Adipocyte (in vitro differentiated cells): ENCODE data around the gene SRSF7.
A peak's percentile ranks its signal among the peaks of the same experiment; 100 is the strongest.
"Not testable (repeated sequence)": the region's sequence is repeated elsewhere in the genome, so short reads cannot be mapped to it uniquely, and the experiment has no call there.

ENCODE experiments used
- DNase-seq: peaks from one replicate; pipeline ENCODE4 v3.0.0-alpha.2; 2015; ENCODE audit warnings: low read depth
- H3K27me3 ChIP-seq: replicated peaks from 2 replicates; pipeline ENCODE4 v1.7.0; 2013; ENCODE audit warnings: mild to moderate bottlenecking, low read length, moderate library complexity; ENCODE audit not compliant: control insufficient read depth, insufficient read depth
- H3K36me3 ChIP-seq: 2 replicates; pipeline ENCODE4 v1.7.0; 2013; ENCODE audit warnings: low read length, mild to moderate bottlenecking, moderate library complexity; ENCODE audit not compliant: control insufficient read depth, insufficient read depth, severe bottlenecking
- H3K4me1 ChIP-seq: 2 replicates; pipeline ENCODE4 v1.7.0; 2013; ENCODE audit warnings: mild to moderate bottlenecking, low read length, moderate library complexity; ENCODE audit not compliant: control insufficient read depth, insufficient read depth
- H3K4me3 ChIP-seq: 2 replicates; pipeline ENCODE4 v1.7.0; 2013; ENCODE audit warnings: mild to moderate bottlenecking, low read length, moderate library complexity
- H3K9ac ChIP-seq: 2 replicates; pipeline ENCODE4 v1.7.0; 2013; ENCODE audit warnings: mild to moderate bottlenecking, low read length, moderate library complexity
- H3K9me3 ChIP-seq: 2 replicates; pipeline ENCODE4 v1.7.0; 2013; ENCODE audit warnings: mild to moderate bottlenecking, low read length, moderate library complexity; ENCODE audit not compliant: control insufficient read depth

The SRSF7 gene

DNA sequence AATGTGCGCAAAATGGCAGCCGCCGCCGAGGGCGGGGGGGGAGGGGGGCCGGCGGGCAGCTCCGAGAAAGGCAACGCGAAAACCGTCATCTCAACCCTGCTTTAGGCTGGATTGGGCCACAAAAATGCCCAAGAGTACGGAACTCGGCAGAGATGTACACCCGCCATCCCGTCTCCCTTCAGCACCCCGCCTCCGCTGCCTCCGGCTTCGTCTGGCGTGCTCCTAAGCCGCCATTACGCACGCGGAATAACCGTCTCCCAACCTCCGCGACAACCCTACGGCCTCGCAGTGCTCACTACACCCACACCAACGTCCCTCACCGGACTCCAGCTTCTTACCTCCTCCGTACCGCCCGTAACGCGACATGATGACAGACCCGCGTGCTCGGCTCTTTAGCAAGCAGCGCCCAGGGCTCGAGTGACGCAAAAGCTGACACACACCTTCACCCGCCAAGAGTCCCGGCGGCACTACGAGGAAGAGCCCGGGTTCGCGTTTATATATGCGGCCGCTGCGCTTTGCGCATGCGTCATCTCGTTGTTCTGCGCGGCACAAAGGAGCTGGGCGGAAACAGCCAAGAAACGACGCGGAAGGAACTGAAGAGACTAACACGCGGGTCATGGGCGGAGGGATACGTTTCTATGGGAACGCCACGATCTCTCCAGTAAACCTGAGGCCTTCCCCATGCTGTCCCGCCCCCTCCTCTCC lies at the start of gene SRSF7:
TSS of gene SRSF7 (minus strand) at position 471 of the 705 bp plus-strand sequence. CDS start at position 366, 105 bp downstream.
- peaks cover 28% of the 10 kb centered on the region for H3K4me1 ChIP-seq
- DNase-seq = peak; percentile 100

DNA sequence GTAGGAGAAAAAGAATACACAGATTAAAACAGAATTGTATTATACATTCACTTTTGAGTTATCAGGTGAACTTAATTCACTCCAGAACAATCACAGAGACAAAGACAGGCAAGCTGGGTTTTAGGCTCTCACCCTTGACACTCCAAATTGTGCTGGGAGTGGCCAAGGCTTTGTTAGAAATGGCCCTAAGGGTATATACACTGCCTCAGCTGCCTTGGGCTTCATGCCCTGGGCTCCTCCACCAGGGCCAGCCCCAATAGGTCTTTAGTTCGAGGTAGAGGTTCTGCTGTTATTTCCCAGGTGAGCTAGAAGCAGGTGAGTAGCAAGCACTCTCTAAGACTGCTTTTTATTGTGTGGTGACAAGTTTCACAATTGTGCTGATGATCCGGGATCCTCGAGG lies 46.8 kb upstream of the SRSF7 start:
- no peak for DNase-seq
- peaks cover 14% of the 10 kb centered on the region for H3K36me3 ChIP-seq
- H3K9me3 ChIP-seq = no peaks in the 10 kb centered on the region
- H3K27me3 ChIP-seq = no peaks in the 10 kb centered on the region
- H3K4me3 ChIP-seq = no peak overlapping the region
- H3K9ac ChIP-seq = no peak overlapping the region
- H3K4me1 ChIP-seq = no peaks in the 10 kb centered on the region

More for the DNA sequence above, at the start of gene SRSF7:
- no peaks in the 10 kb centered on the region for H3K27me3 ChIP-seq
- peak within 1 kb of the TSS; percentile 95 for H3K4me3 ChIP-seq
- no peaks in the 10 kb centered on the region for H3K9me3 ChIP-seq
- H3K36me3 ChIP-seq = peaks cover 35% of the 10 kb centered on the region
- peak within 1 kb of the TSS; percentile 96 for H3K9ac ChIP-seq

DNA sequence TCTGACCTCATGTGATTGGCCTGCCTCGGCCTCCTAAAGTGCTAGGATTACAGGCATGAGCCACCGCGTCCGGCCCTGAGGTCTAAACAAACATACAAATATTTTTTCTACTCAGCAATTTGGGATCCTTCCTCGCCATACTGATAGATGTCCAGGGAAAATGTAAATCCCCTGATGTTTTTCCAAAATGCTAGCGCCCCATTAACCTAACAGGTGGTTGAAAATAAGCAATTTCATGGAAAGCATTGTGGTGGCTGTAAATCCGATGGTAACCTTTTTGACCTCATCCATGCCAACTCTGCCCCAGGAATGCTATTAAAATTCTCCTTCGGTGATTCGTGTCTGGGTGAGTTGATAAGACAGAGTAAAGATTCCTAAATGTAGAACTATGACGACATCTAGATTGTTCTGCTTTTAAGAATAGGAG lies 46.1 kb upstream of the SRSF7 start:
- Histone ChIP-seq H3K4me3 (no peak overlapping the region), H3K27me3 (no peaks in the 10 kb centered on the region), H3K9me3 (no peaks in the 10 kb centered on the region), H3K4me1 (no peaks in the 10 kb centered on the region), H3K9ac (no peak overlapping the region), H3K36me3 (peaks cover 11% of the 10 kb centered on the region)
- DNase-seq = no peak

DNA sequence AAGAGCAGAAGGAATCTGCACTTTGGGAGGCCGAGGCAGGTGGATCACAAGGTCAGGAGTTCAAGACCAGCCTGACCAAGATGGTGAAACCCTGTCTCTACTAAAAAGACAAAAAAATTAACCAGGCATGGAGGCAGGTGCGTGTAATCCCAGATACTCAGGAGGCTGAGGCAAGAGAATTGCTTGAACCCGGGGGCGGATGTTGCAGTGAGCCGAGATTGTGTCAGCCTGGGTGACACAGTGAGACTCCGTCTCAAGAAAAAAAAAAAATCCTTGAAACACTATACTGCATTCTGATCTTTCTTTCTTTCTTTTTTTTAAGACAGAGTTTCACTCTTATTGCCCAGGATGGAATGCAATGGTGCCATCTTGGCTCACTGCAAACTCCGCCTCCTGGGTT lies 43.9 kb upstream of the SRSF7 start:
- H3K27me3 ChIP-seq, H3K36me3 ChIP-seq, H3K9ac ChIP-seq, H3K4me1 ChIP-seq, H3K4me3 ChIP-seq, DNase-seq, H3K9me3 ChIP-seq: not testable (repeated sequence)

DNA sequence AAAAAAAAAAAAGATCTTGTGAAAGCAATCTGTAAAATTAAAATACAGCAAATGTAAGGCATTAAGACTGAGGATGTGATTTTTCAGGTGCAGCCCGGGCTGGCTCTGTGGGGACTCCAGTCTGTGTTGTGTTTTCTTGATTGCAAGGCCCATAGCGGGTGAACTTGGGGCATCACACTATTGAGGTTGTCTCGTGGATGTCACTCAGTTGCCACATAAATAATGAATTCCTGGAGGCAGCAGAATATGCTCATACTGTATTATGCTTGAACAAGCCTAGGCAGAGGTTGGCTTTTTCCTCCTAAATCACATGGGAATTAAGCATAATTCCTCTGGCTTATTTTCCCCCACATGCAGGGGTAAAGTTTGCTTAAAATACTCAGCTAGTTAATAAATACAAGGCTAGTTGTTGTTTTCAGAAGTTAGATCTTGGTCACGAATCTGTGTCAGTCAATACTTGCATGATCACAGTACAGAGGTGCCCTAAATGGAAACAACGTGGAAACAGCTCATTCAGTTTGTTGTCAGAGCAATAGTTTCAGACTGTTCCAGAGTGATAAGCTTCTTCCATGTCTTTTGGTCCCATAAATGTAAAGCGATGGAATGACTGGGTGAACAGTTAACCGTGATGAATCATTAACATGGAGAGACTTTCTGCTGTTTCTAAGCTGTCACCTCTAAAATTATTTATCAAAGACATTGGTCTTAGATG lies 43.2 kb upstream of the SRSF7 start:
- Histone ChIP-seq H3K4me1 (no peaks in the 10 kb centered on the region), H3K9me3 (no peaks in the 10 kb centered on the region), H3K4me3 (no peak overlapping the region), H3K9ac (no peak overlapping the region), H3K36me3 (peaks cover 8% of the 10 kb centered on the region), H3K27me3 (no peaks in the 10 kb centered on the region)
- no peak for DNase-seq

DNA sequence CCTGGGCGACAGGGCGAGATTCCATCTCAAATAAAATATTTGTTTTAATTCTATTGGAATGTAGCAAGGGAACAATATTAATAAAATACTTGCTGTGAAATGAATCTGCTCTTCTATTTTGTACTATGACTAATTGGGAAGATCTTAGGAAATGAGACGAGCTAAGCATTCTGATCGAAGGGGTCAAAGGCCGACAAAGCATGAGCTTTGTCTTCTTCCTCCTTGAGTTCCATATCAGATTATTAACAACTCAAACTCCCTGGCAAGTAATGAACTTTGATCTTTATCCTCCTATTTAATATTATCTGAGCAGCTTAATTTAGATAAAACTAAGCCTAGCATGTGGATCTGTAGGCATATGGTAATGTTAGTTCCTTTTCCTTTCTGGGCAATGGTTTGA lies 42.4 kb upstream of the SRSF7 start:
- DNase-seq = no peak
- H3K4me1 ChIP-seq = no peaks in the 10 kb centered on the region
- H3K9me3 ChIP-seq = no peaks in the 10 kb centered on the region
- H3K4me3 ChIP-seq = no peak overlapping the region
- H3K36me3 ChIP-seq = peaks cover 8% of the 10 kb centered on the region
- H3K27me3 ChIP-seq = no peaks in the 10 kb centered on the region
- no peak overlapping the region for H3K9ac ChIP-seq

DNA sequence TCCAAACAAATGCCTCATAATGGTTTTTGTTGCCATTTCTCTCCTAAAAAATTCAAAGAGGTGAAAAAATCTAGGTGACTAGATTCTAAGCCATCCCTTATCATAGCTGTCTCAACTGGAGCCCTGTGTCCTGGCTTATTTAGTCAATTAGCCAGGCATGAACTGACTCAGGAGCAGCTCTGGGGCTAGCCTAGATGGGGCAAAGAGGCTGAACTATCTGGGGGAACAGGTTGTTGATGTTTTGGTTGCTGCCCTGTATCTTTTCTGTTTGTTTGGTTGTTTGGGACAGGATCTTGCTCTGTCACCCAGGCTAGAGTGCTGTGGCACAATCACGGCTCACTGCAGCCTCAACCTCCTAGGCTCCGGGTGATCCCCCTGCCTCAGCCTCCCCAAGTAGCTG lies 41.6 kb upstream of the SRSF7 start:
- Histone ChIP-seq H3K4me1 (no peaks in the 10 kb centered on the region), H3K4me3 (no peak overlapping the region), H3K27me3 (no peaks in the 10 kb centered on the region), H3K36me3 (peaks cover 3% of the 10 kb centered on the region), H3K9me3 (no peaks in the 10 kb centered on the region), H3K9ac (no peak overlapping the region)
- no peak for DNase-seq

DNA sequence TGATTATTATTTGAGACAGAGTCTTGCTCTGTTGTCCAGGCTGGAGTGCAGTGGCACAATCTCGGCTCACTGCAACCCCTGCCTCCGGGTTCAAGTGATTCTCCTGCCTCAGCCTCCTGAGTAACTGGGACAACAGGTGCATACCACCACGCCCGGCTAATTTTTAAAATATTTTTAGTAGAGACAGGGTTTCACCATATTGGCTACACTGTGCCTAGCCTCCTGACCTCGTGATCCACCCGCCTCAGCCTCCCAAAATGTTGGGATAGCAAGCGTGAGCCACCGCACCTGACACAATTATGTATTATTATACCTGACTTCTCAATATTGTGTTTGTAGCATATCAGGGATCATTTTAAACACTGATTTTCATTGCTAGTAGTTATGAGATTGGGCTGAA lies 41.2 kb upstream of the SRSF7 start:
- not testable (repeated sequence) for H3K4me3 ChIP-seq, DNase-seq, H3K9me3 ChIP-seq, H3K27me3 ChIP-seq, H3K4me1 ChIP-seq, H3K9ac ChIP-seq, H3K36me3 ChIP-seq

DNA sequence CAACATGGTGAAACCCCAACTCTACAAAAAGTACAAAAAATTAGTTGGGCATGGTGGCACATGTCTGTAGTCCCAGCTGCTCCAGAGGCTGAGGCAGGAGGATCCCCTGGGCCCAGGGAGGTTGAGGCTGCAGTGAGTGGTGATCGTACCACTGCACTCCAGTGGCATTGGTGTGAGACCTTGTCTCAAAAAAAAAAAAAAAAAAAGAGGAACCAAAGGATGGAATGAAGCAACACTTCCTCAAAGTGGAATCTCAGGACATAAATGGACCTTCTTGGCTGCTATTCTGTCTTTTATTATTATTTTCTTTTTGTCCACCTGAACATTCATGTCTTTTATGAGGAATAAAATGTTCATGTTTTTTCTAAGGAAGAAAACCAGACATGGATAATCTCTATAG lies 40.6 kb upstream of the SRSF7 start:
- Histone ChIP-seq H3K9ac (no peak overlapping the region), H3K9me3 (no peaks in the 10 kb centered on the region), H3K4me3 (no peak overlapping the region), H3K27me3 (no peaks in the 10 kb centered on the region), H3K4me1 (no peaks in the 10 kb centered on the region), H3K36me3 (no peaks in the 10 kb centered on the region)
- DNase-seq = no peak

DNA sequence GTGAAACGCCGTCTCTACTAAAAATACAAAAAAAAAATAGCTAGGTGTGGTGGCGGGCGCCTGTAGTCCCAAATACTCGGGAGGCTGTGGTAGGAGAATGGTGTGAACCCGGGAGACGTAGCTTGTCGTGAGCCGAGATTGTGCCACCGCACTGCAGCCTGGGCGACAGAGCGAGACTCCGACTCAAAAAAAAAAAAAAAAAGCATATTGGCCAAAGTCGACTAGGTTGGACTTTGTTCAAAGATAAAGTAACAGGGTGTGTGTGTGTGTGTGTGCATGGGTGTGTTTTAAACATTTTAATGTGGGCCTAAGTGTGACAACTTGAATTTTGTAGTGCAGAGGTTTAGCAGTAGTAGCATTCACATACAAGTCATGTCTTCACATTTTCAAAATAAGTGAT lies 38.5 kb upstream of the SRSF7 start:
- Histone ChIP-seq H3K36me3 (no peaks in the 10 kb centered on the region), H3K27me3 (no peaks in the 10 kb centered on the region), H3K9me3 (no peaks in the 10 kb centered on the region), H3K4me1 (no peaks in the 10 kb centered on the region), H3K9ac (no peak overlapping the region), H3K4me3 (no peak overlapping the region)
- DNase-seq = no peak

DNA sequence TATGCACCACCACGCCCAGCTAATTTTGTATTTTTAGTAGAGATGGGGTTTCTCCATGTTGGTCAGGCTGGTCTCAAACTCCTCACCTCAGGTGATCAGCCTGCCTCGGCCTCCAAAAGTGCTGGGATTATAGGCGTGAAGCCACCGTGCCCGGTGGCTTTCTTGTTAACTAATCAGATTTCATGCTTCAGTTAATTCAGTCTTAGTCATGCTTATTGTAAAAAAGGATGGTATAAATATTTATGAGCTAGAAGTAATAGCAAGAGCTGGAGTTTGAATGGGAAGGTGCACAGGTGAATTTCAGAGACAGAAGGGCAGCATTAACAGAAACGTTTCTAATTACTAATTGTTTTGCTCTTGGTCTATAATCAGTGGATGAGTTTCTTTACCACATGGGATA lies 37.1 kb upstream of the SRSF7 start:
- no peaks in the 10 kb centered on the region for H3K36me3 ChIP-seq
- no peak overlapping the region for H3K4me3 ChIP-seq
- H3K9me3 ChIP-seq = no peaks in the 10 kb centered on the region
- DNase-seq = no peak
- no peak overlapping the region for H3K9ac ChIP-seq
- no peaks in the 10 kb centered on the region for H3K4me1 ChIP-seq
- no peaks in the 10 kb centered on the region for H3K27me3 ChIP-seq
